Ovary (tissue), 3 donors: Measurements from ENCODE around the gene ASIC4.

Source experiments
- POLR2A ChIP-seq: fragments of 450-650 bp; IDR thresholded peaks from one replicate; pipeline ENCODE4 v1.6.1; 2017; ENCODE audit warnings: antibody characterized with exemption, mild to moderate bottlenecking, moderate library complexity
- TF ChIP-seq, protein P1 (sequence below), 3 donors: fragments of 450-650 bp in 2 of 3; fragments of 200-600 bp in 1 of 3; IDR thresholded peaks; one replicate each; pipeline versions ENCODE4 v1.5.1 to v1.8.0; 2016 to 2022; ENCODE audit warnings: antibody characterized with exemption in 3 of 3, mild to moderate bottlenecking in 1 of 3
- donor health status: DM: no; HTN: no; CAD: no.

DNA sequence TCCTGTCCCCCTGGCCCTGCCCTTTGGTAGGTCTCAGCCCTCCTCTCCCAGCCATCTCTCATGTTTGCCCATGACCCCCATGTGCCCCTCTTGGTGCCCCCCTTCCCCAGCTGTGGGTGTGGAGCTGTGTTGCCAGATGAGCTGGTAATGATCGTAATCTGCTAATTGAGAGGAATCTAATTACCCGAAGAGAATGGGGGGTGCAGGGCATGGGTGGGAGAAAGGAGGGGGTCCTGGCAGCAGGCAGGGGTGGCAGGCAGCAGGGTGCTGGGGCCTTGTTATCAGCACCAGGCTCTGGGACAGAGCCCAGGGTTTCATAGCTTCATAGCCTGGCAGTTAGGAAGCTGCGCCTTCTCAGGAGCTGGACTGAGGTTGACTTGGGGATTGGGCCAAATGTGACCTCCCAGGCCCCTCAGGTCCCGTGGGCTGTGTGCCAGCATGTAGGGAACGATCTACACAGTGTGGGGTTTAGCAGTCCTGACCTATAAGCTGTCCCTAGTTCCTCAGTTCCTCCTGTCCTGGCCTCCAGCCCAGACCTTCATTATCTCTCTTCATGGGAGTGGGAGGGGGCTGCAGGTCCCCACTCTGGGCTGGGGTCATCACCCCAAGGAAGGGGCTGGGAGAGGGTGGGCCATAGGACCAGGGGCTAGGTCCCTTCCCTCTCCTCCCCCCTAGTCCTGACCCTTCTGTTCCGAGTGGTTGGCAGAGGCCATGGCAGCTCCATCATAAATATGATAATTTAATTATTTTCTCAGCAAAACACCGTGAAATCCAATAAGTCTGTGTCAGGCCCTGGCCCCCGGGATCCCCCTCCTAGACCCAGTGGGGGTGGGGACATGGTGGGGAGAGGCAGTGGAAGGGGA, 6.5 kb upstream of the ASIC4 start:
- TF ChIP-seq, protein P1, sequence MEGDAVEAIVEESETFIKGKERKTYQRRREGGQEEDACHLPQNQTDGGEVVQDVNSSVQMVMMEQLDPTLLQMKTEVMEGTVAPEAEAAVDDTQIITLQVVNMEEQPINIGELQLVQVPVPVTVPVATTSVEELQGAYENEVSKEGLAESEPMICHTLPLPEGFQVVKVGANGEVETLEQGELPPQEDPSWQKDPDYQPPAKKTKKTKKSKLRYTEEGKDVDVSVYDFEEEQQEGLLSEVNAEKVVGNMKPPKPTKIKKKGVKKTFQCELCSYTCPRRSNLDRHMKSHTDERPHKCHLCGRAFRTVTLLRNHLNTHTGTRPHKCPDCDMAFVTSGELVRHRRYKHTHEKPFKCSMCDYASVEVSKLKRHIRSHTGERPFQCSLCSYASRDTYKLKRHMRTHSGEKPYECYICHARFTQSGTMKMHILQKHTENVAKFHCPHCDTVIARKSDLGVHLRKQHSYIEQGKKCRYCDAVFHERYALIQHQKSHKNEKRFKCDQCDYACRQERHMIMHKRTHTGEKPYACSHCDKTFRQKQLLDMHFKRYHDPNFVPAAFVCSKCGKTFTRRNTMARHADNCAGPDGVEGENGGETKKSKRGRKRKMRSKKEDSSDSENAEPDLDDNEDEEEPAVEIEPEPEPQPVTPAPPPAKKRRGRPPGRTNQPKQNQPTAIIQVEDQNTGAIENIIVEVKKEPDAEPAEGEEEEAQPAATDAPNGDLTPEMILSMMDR (IDR thresholded peaks at IDR 0.05), result no peak
- TF ChIP-seq POLR2A, result no peak
